Measurements from ENCODE around the gene FBXW2. TPM values are rescaled to one million over a fixed set of nuclear protein-coding genes. Genes with fewer than 3 reads are reported as not detected.

Gene FBXW2
- total and polyA plus RNA-seq, 2 donors (not counting 3 experiments of a cell fraction or from before 2014, with no cell fraction given), result 32.5 to 70.2 TPM

- ChIA-PET CTCF (interaction anchor here (0.6 to 1.7 kb wide), 3 partner anchors 86 to 218 kb away, joined by 3 to 5 read pairs (median 4); no protein-coding TSS in a partner anchor), POLR2A (no interaction called here)
- intact Hi-C loops (cut with micrococcal nuclease), result no loop called here
- Histone ChIP-seq H3K4me2 (ENCODE audit: insufficient read depth, low read length) (no peak overlapping the region), H3K79me2 (ENCODE audit: control insufficient read depth, insufficient read depth, low read length) (peaks cover 7% of the 10 kb centered on the region), H3K4me1 (ENCODE audit: control insufficient read depth, extremely low read depth, insufficient read depth, low read length) (no peaks in the 10 kb centered on the region), H3K9me1 (replicated peaks; ENCODE audit: control insufficient read depth, extremely low read depth, insufficient read depth, low read length) (no peaks in the 10 kb centered on the region), H3K36me3 (ENCODE audit: control insufficient read depth in 2 of 2, extremely low read depth in 1 of 2, insufficient read depth in 2 of 2, low read length in 2 of 2) (peaks cover 16 to 21% of the 10 kb centered on the region in 2 experiments), H3K27me3 (ENCODE audit: control insufficient read depth in 2 of 2, insufficient read depth in 2 of 2, low read length in 2 of 2) (no peaks in the 10 kb centered on the region), H4K20me1 (replicated peaks; ENCODE audit: control insufficient read depth, extremely low read depth, insufficient read depth, low read length) (no peaks in the 10 kb centered on the region), H3K27ac (ENCODE audit: insufficient read depth, low read depth, low read length) (no peak overlapping the region), H3K4me3 (replicated peaks in 1 of 3; ENCODE audit: insufficient read depth in 1 of 3, low read depth in 1 of 3, low read length in 3 of 3) (no peak overlapping the region), H3K9me3 (replicated peaks; ENCODE audit: control insufficient read depth, insufficient read depth, low read length) (no peaks in the 10 kb centered on the region), H3K9ac (replicated peaks; ENCODE audit: extremely low read depth, insufficient read depth, low read length) (no peak overlapping the region), H2AFZ (ENCODE audit: low read depth, low read length) (no peak overlapping the region)
- FAIRE-seq (no peak), DNase-seq (ENCODE audit: low read depth, low spot score) (no peak)
- TF ChIP-seq POLR2A (IDR thresholded peaks at IDR 0.05; ENCODE audit: low read depth, low read length) (no peak), GATA2 (IDR thresholded peaks at IDR 0.05; ENCODE audit: insufficient read depth, insufficient read length, low read depth, low read length) (no peak), POLR2AphosphoS5 (IDR thresholded peaks at IDR 0.05; ENCODE audit: insufficient read depth, low read depth, low read length) (no peak), EZH2 (IDR thresholded peaks at IDR 0.05; ENCODE audit: borderline replicate concordance, low read depth, low read length, severe bottlenecking) (no peak), MAX (IDR thresholded peaks at IDR 0.05; ENCODE audit: insufficient read depth, insufficient read length) (no peak)
- dilution Hi-C loops (cut with MboI; ENCODE audit: extremely low pct_ligation_motif_present, low sequenced_read_pairs), result no loop called here
- BruUV-seq (replicated peaks), result no TSS peak
Measured at GRCh38 chr9:120832807-120833206, 39.6 kb upstream of the FBXW2 start.

GRCh38 chr9:120830865-120831264 is 37.6 kb upstream of the FBXW2 start:
- POLR2A ChIA-PET, result no interaction called here
- Histone ChIP-seq H3K79me2 (ENCODE audit: control insufficient read depth, insufficient read depth, low read length) (peaks cover 2% of the 10 kb centered on the region), H4K20me1 (replicated peaks; ENCODE audit: control insufficient read depth, extremely low read depth, insufficient read depth, low read length) (no peaks in the 10 kb centered on the region), H3K9ac (replicated peaks; ENCODE audit: extremely low read depth, insufficient read depth, low read length) (no peak overlapping the region), H2AFZ (ENCODE audit: low read depth, low read length) (no peak overlapping the region), H3K4me2 (ENCODE audit: insufficient read depth, low read length) (no peak overlapping the region), H3K4me1 (ENCODE audit: control insufficient read depth, extremely low read depth, insufficient read depth, low read length) (no peaks in the 10 kb centered on the region), H3K4me3 (replicated peaks in 1 of 3; ENCODE audit: insufficient read depth in 1 of 3, low read depth in 1 of 3, low read length in 3 of 3) (no peak overlapping the region), H3K27me3 (ENCODE audit: control insufficient read depth in 2 of 2, insufficient read depth in 2 of 2, low read length in 2 of 2) (no peaks in the 10 kb centered on the region), H3K9me1 (replicated peaks; ENCODE audit: control insufficient read depth, extremely low read depth, insufficient read depth, low read length) (no peaks in the 10 kb centered on the region), H3K27ac (ENCODE audit: insufficient read depth, low read depth, low read length) (no peak overlapping the region), H3K9me3 (replicated peaks; ENCODE audit: control insufficient read depth, insufficient read depth, low read length) (no peaks in the 10 kb centered on the region), H3K36me3 (ENCODE audit: control insufficient read depth in 2 of 2, extremely low read depth in 1 of 2, insufficient read depth in 2 of 2, low read length in 2 of 2) (peaks cover 16 to 25% of the 10 kb centered on the region in 2 experiments)
- BruUV-seq (replicated peaks), result no TSS peak
- CTCF ChIA-PET, result no interaction called here
- FAIRE-seq (no peak), DNase-seq (ENCODE audit: low read depth, low spot score) (no peak)
- dilution Hi-C loops (cut with MboI; ENCODE audit: extremely low pct_ligation_motif_present, low sequenced_read_pairs), result no loop called here
- TF ChIP-seq JUN (IDR thresholded peaks at IDR 0.05; ENCODE audit: borderline replicate concordance, insufficient read depth, insufficient read length, low read depth) (no peak), POLR2AphosphoS5 (IDR thresholded peaks at IDR 0.05; ENCODE audit: insufficient read depth, low read depth, low read length) (no peak), GATA2 (IDR thresholded peaks at IDR 0.05; ENCODE audit: insufficient read depth, insufficient read length, low read depth, low read length) (no peak), MYC (IDR thresholded peaks at IDR 0.05; ENCODE audit: low read depth, low read length) (no peak), POLR2A (IDR thresholded peaks at IDR 0.05; ENCODE audit: low read depth, low read length) (no peak), CTCF (IDR thresholded peaks at IDR 0.05; ENCODE audit: extremely low read depth in 1 of 2, insufficient read depth in 1 of 2, low read depth in 1 of 2, low read length in 2 of 2) (no peak), MAX (IDR thresholded peaks at IDR 0.05; ENCODE audit: insufficient read depth, insufficient read length) (no peak), EZH2 (IDR thresholded peaks at IDR 0.05; ENCODE audit: borderline replicate concordance, low read depth, low read length, severe bottlenecking) (no peak), FOS (IDR thresholded peaks at IDR 0.05; ENCODE audit: borderline replicate concordance, insufficient read depth, low read length) (no peak)
- intact Hi-C loops (cut with micrococcal nuclease), result no loop called here
